Endothelial cell of umbilical vein (primary cell): ENCODE data around the gene HMMR.

ENCODE experiments used
- EZH2 ChIP-seq: IDR thresholded peaks from 2 replicates; pipeline ENCODE4 v1.6.1; 2012; ENCODE audit warnings: borderline replicate concordance, low read depth, mild to moderate bottlenecking, moderate library complexity, low read length, inconsistent platforms; ENCODE audit not compliant: severe bottlenecking
- POLR2A ChIP-seq: IDR thresholded peaks from 2 replicates; pipeline ENCODE4 v1.6.1; 2012; ENCODE audit warnings: low read depth, mild to moderate bottlenecking, control low read depth, low read length
- POLR2AphosphoS5 ChIP-seq: IDR thresholded peaks from 2 replicates; pipeline ENCODE4 v1.6.1; 2012; ENCODE audit warnings: low read depth, mild to moderate bottlenecking, control low read depth, low read length, moderate library complexity; ENCODE audit not compliant: insufficient read depth
- TF ChIP-seq, protein P1 (sequence below), 2 donors: IDR thresholded peaks; 1 replicate in 1 of 2; 2 replicates in 1 of 2; pipeline ENCODE4 v1.5.1; 2011; ENCODE audit warnings: low read length in 2 of 2, mild to moderate bottlenecking in 2 of 2, moderate library complexity in 2 of 2, control low read depth in 1 of 2, inconsistent platforms in 1 of 2, low read depth in 1 of 2; ENCODE audit not compliant: insufficient read depth in 1 of 2; ENCODE audit errors: extremely low read depth in 1 of 2
- TF ChIP-seq, protein P2 (sequence below): IDR thresholded peaks from 2 replicates; pipeline ENCODE4 v1.6.1; 2011; ENCODE audit not compliant: insufficient read depth, insufficient read length

DNA sequence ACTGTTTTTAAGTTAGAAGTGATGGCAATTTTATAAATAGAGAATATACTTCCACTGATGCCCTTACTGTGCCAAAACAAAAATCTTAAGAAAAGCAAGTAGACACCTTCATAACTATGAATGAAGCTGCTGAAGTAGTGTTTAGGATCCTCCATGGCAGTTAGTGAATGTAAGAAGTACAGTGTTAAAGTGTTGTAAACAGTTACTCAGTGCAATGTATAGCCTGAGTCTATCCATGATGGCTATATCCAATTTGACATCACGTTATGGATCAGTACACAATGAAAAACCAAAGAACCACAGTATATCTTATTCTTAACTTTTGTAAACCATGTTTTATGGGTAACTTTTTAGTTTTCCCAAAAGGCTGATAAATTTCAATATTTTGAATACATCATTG lies 15.9 kb upstream of the HMMR start:
- TF ChIP-seq, protein P1, sequence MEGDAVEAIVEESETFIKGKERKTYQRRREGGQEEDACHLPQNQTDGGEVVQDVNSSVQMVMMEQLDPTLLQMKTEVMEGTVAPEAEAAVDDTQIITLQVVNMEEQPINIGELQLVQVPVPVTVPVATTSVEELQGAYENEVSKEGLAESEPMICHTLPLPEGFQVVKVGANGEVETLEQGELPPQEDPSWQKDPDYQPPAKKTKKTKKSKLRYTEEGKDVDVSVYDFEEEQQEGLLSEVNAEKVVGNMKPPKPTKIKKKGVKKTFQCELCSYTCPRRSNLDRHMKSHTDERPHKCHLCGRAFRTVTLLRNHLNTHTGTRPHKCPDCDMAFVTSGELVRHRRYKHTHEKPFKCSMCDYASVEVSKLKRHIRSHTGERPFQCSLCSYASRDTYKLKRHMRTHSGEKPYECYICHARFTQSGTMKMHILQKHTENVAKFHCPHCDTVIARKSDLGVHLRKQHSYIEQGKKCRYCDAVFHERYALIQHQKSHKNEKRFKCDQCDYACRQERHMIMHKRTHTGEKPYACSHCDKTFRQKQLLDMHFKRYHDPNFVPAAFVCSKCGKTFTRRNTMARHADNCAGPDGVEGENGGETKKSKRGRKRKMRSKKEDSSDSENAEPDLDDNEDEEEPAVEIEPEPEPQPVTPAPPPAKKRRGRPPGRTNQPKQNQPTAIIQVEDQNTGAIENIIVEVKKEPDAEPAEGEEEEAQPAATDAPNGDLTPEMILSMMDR (IDR thresholded peaks at IDR 0.05; ENCODE audit: extremely low read depth in 1 of 2, insufficient read depth in 1 of 2, low read depth in 1 of 2, low read length in 2 of 2) = no peak
- TF ChIP-seq EZH2 = no peak
- TF ChIP-seq POLR2AphosphoS5 = no peak
- TF ChIP-seq POLR2A = no peak
- TF ChIP-seq, protein P2, sequence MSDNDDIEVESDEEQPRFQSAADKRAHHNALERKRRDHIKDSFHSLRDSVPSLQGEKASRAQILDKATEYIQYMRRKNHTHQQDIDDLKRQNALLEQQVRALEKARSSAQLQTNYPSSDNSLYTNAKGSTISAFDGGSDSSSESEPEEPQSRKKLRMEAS = no peak
